Heart right ventricle (tissue), 16 donors: ENCODE measurements around the gene WDR91. TPM values are rescaled to one million over a fixed set of nuclear protein-coding genes. Genes with fewer than 3 reads are reported as not detected.

Experiments used
- ATAC-seq, 8 donors: fragments of 200-7000 bp; cut with Tn5 transposase; one replicate each; pipeline ENCODE4 v1.9.1; 2020; ENCODE audit warnings: mild to moderate bottlenecking in 8 of 8, moderate library complexity in 8 of 8, moderate number of reproducible peaks in 1 of 8
- DNase-seq, 2 donors: peaks; one replicate each; pipeline ENCODE4 v3.0.0-alpha.2; 2020
- H3K27ac ChIP-seq, 10 donors: fragments of 200-600 bp; sonication (generic) in 2 of 10; one replicate each; pipeline versions ENCODE4 v1.5.0 to v1.8.0; 2020 to 2022; ENCODE audit warnings: mild to moderate bottlenecking in 3 of 10
- H3K27me3 ChIP-seq, 7 donors: fragments of 200-600 bp; one replicate each; pipeline ENCODE4 v1.8.0; 2021 to 2022; ENCODE audit warnings: mild to moderate bottlenecking in 2 of 7
- H3K36me3 ChIP-seq, 9 donors: fragments of 200-600 bp; sonication (generic) in 1 of 9; one replicate each; pipeline versions ENCODE4 v1.5.0 to v1.8.0; 2020 to 2022; ENCODE audit warnings: mild to moderate bottlenecking in 2 of 9
- H3K4me1 ChIP-seq, 9 donors: fragments of 200-600 bp; sonication (generic) in 1 of 9; one replicate each; pipeline versions ENCODE4 v1.5.0 to v1.8.0; 2020 to 2022; ENCODE audit warnings: mild to moderate bottlenecking in 4 of 9
- H3K4me3 ChIP-seq, 10 donors: fragments of 200-600 bp; sonication (generic) in 2 of 10; one replicate each; pipeline versions ENCODE4 v1.5.0 to v1.8.0; 2020 to 2022; ENCODE audit warnings: mild to moderate bottlenecking in 7 of 10, moderate library complexity in 2 of 10
- H3K9me3 ChIP-seq, 11 donors: fragments of 200-600 bp in 10 of 11; sonication (generic) in 2 of 11; one replicate each; pipeline versions ENCODE4 v1.5.0 to v1.8.0; 2013 to 2022; ENCODE audit warnings: mild to moderate bottlenecking in 2 of 11, control low read depth in 1 of 11, moderate library complexity in 1 of 11
- CTCF ChIP-seq, 9 donors: fragments of 200-600 bp; sonication (generic) in 2 of 9; IDR thresholded peaks; one replicate each; pipeline versions ENCODE4 v1.5.0 to v1.8.0; 2021 to 2022; ENCODE audit warnings: antibody characterized with exemption in 9 of 9, mild to moderate bottlenecking in 5 of 9, moderate library complexity in 1 of 9
- WGBS, 2 donors: extraction: QIAGEN DNeasy Blood & Tissue Kit; methylation state at CpG; one replicate each; pipeline ENCODE4 v1.1.7; 2013; ENCODE audit warnings: inconsistent platforms in 1 of 2; 5-methylcytosine and 5-hydroxymethylcytosine counted together
- intact Hi-C, 10 donors: fragments of 100-400 bp; cut with DNase I; formaldehyde crosslinking; loops; one replicate each; pipeline versions ENCODE4 v1.11.1 to v1.14.2; 2022
- polyA plus RNA-seq, 2 donors: library from polyadenylated mRNA; stranded (reverse); fragments of 200-250 nt; gene quantifications; one replicate each; pipeline ENCODE4 v1.2.3, GENCODE V29; 2013
- total RNA-seq, 10 donors: library from RNA; stranded (reverse); fragmentation: NEBNext Ultra II Directional in 3 of 10; extraction: Animal tissue kit (Norgen Biotek cat#: 25700) in 3 of 10; gene quantifications; one replicate each; pipeline versions ENCODE4 v1.2.1 to v1.2.4, GENCODE V29; 2021 to 2023
- donor health status: Arrhythmogenic right ventricular cardiomyopathy.
- donor health status: ischemic (EF 13 %, LVEDD 7.1; RV severe dilation, severe dysfunction).
- donor health status: healthy with polysubstance abuse.
- donor health status: DM: no; HTN: yes; CAD: no.
- donor health status: DM: no; HTN: no; CAD: no.
- donor health status: ischemic (EF 25% LVEDD 6.9; RV normal size, moderate dysfunction).
- donor health status: ischemic (EF 25% LVEDD 5.7; RV mildly dilated, moderate dysfunction).
- donor health status: healthy.
- donor health status: DM: yes; HTN: yes; CAD: no.
- donor health status: Ischemic cardiomyopathy.
- donor health status: ischemic (EF 35%, LVEDD 5.7; RV mildly dilated, moderate dysfunction).
- donor health status: nonischemic (EF 11% LVEDD 7.7; RV severe dilation, severe dysfunction).
- donor health status: DM: yes; HTN: yes; CAD: no.
- donor health status: PGD.
- donor health status: ischemic (EF 29% LVEDD 5.4; RV normal size, mild dysfunction).
- donor health status: nonischemic (EF 23%, LVEDD 6.1; RV moderate dilation, normal function).

WDR91 gene
- total and polyA plus RNA-seq, 12 donors: 3.0 to 10.4 (median 5.9) TPM

- Histone ChIP-seq H3K4me1 (no peaks in the 10 kb centered on the region), H3K4me3 (no peak overlapping the region), H3K27me3 (no peaks in the 10 kb centered on the region), H3K27ac (no peak overlapping the region), H3K36me3 (no peaks in the 10 kb centered on the region), H3K9me3 (no peaks in the 10 kb centered on the region)
- DNase-seq (no peak), ATAC-seq (no peak)
- intact Hi-C loops: no loop called here
- peak in 1 of 9 donors; percentile 12 for TF ChIP-seq CTCF (IDR thresholded peaks at IDR 0.05)
- 86 to 88% methylated on average over 13 of the region's 13 CpGs for WGBS, 2 donors
Measured at GRCh38 chr7:135232720-135233119, 21.4 kb upstream of the WDR91 start.

- intact Hi-C loops: no loop called here
- Histone ChIP-seq H3K27me3 (no peaks in the 10 kb centered on the region), H3K4me3 (no peak overlapping the region), H3K9me3 (no peaks in the 10 kb centered on the region), H3K4me1 (no peaks in the 10 kb centered on the region), H3K36me3 (no peaks in the 10 kb centered on the region), H3K27ac (no peak overlapping the region)
- DNase-seq (no peak), ATAC-seq (no peak)
- no peak for TF ChIP-seq CTCF (IDR thresholded peaks at IDR 0.05)
- WGBS, 2 donors: 95 to 98% methylated on average over 6 of the region's 6 CpGs
Measured at GRCh38 chr7:135232087-135232486, 20.8 kb upstream of the WDR91 start.

- Histone ChIP-seq H3K36me3 (no peaks in the 10 kb centered on the region), H3K4me1 (no peaks in the 10 kb centered on the region), H3K27ac (no peak overlapping the region), H3K9me3 (no peaks in the 10 kb centered on the region), H3K4me3 (no peak overlapping the region), H3K27me3 (no peaks in the 10 kb centered on the region)
- no peak for ATAC-seq
- no peak for DNase-seq
- intact Hi-C loops: no loop called here
- no peak for TF ChIP-seq CTCF (IDR thresholded peaks at IDR 0.05)
Measured at GRCh38 chr7:135231686-135232085, 20.4 kb upstream of the WDR91 start.

DNA sequence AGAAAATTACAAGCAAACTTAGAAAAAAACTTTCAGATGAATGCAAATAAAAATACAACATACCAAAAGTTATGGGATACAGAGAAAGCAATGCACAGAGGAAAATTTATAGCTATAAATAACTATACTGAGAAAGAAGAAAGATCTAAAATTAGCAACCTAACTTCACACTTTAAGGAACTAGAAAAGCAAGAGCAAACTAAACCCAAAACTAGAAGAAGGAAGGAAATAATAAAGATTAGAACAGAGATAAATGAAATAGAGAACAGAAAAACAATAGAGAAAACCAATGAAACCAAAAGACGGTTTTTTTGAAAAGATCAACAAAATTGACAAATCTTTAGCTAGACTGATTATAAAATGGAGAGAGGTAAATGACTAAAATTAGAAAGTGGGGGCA lies 12.7 kb upstream of the WDR91 start:
- Histone ChIP-seq H3K36me3 (no peaks in the 10 kb centered on the region), H3K9me3 (no peaks in the 10 kb centered on the region), H3K4me3 (no peak overlapping the region), H3K4me1 (peaks cover 0 to 10% (median 0%) of the 10 kb centered on the region in 9 donors), H3K27ac (no peak overlapping the region), H3K27me3 (peaks cover 0 to 12% (median 0%) of the 10 kb centered on the region in 7 donors)
- no peak for TF ChIP-seq CTCF (IDR thresholded peaks at IDR 0.05)
- 53 to 60% methylated on average over 1 of the region's 1 CpG for WGBS, 2 donors
- intact Hi-C loops: no loop called here
- DNase-seq (no peak), ATAC-seq (no peak)
